Measurements from ENCODE around the gene SLFN5.
"Not testable (repeated sequence)": the region's sequence is repeated elsewhere in the genome, so short reads cannot be mapped to it uniquely, and the experiment has no call there.

SLFN5 gene

DNA sequence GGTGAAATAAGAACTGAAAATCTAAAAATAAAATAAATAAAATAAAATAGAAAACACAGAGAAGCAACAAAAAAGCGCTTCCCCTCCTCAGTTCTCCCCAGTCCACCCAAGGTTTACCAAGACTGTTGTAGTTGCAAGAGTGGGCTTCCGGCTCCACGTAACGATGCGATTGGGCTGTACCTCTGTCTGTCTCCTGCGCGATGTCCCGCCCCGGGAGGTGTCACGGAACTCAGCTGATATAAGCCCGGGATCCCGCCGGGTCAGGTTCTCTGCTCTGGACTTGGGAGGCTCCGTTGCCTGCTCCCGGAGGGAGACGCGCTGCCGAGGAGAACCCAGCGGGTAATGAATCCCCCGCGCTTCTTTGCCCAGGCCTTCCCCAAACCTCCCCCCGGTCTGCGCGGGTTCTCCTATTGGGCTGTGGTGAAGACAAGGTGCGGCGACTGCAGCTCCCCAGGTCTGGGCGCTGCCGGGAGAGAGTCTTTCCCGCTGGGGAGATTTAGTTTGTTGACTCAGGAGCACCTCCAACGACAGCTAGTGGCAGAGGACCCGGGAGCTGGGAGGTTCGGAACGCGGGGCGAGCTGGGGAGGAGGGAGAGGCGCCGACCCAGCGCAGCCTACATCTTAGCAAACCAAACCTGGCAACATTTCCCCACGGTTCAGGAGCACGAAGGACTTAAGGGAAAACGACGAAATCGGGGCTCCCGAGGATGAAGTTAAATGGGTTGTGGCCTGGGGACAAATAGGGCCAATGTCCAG is at the start of gene SLFN5:
SLFN5 (plus strand) TSS at position 268 of the 756 bp plus-strand sequence. CDS start 15,619 bp downstream, outside the sequence.
- peak; percentile 76 to 88 for DNase-seq (ENCODE audit: extremely low read depth in 1 of 2, low read depth in 1 of 2)

DNA sequence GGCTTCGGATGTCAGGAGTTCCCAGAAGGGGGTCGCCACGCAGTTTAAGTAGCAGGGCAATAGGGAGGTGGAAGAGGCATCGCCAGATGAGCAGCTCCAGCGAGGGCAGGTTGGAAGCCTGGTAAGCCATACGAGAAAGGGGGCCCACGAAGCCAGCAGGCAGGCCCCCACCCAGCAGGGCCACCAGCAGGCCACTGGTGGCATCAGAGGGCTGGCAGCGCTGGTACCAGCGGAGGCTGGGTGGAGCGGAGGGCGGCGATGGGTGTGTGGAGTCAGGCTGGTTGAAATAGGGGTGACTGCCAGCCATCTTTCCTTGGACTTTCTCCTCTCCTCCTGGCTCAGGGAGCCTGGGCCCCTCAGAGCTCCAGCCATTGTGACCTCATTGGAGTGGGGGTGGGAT is 48.9 kb upstream of the SLFN5 start, which contains the start of gene SLC35G3:
SLC35G3 (minus strand) TSS at position 393 of the 400 bp plus-strand sequence; CDS start at position 307, 86 bp downstream.
- not testable (repeated sequence) for DNase-seq (ENCODE audit: extremely low read depth in 1 of 2, low read depth in 1 of 2)

DNA sequence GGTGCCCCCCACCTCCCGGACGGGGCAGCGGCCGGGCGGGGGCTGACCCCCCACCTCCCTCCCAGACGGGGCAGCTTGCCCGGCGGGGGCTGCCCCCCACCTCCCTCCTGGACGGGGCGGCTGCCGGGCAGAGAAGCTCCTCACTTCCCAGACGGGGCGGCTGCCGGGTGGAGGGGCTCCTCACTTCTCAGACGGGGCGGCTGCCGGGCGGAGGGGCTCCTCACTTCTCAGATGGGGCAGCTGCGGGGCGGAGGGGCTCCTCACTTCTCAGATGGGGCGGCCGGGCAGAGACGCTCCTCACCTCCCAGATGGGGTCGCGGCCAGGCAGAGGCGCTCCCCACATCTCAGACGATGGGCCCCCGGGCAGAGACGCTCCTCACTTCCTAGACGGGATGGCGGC is 47.8 kb upstream of the SLFN5 start:
- not testable (repeated sequence) for DNase-seq (ENCODE audit: extremely low read depth in 1 of 2, low read depth in 1 of 2)

DNA sequence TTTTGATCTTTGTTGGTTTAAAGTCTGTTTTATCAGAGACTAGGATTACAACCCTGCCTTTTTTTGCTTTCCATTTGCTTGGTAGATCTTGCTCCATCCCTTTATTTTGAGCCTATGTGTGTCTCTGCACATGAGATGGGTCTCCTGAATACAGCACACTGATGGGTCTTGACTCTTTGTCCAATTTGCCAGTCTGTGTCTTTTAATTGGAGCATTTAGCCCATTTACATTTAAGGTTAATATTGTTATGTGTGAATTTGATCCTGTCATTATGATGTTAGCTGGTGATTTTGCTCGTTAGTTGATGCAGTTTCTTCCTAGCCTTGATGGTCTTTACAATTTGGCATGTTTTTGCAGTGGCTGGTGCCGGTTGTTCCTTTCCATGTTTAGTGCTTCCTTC is 40.3 kb upstream of the SLFN5 start:
- DNase-seq (ENCODE audit: extremely low read depth in 1 of 2, low read depth in 1 of 2), result not testable (repeated sequence)

DNA sequence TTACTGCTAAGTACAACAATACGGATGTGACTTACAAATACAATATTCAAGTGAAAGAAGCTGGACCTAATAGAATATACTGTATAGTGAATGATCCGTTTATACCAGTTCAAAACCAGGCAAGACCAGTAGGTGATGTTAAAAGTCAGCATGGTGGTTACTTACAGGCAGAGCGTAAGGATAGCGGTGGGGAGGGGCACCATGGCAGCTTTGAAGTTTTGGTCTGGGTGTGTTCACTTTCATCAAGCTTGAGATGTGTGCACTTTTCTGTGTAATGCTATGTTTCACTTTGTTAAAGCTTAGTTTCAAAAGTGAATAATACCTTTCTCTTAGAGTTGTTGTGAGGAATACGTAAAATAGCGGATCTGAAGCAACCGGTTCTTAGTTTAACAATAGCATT is 32.1 kb upstream of the SLFN5 start:
- DNase-seq (ENCODE audit: extremely low read depth in 1 of 2, low read depth in 1 of 2), result no peak

GRCh38 chr17:35212668-35213067 is 30.2 kb upstream of the SLFN5 start:
- DNase-seq (ENCODE audit: extremely low read depth in 1 of 2, low read depth in 1 of 2), result no peak

- no peak for DNase-seq (ENCODE audit: extremely low read depth in 1 of 2, low read depth in 1 of 2)
Measured at GRCh38 chr17:35213412-35213940, 29.4 kb upstream of the SLFN5 start.

DNA sequence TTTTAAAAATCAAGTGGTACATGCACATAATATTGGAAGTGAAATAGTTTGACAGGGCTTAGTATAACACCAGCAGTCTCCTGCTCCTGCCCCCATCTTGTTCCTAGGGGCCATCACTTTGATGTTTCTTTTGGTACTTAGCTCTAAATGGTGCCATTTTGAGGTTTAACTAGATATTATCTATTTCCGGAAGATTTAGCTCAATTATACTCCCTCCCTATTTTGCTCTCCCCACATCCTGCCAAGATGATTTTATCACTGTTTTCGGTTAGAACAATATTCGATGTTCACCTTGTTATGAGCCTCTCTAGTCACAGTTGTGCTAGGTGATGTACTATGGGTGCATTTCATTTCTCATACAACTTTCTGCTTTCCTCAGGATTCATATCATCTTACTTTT is 28.7 kb upstream of the SLFN5 start:
- no peak for DNase-seq (ENCODE audit: extremely low read depth in 1 of 2, low read depth in 1 of 2)

- peak in 1 of 2 donors; percentile 34 for DNase-seq (ENCODE audit: extremely low read depth in 1 of 2, low read depth in 1 of 2)
Measured at GRCh38 chr17:35214631-35215273, 28.1 kb upstream of the SLFN5 start.

DNA sequence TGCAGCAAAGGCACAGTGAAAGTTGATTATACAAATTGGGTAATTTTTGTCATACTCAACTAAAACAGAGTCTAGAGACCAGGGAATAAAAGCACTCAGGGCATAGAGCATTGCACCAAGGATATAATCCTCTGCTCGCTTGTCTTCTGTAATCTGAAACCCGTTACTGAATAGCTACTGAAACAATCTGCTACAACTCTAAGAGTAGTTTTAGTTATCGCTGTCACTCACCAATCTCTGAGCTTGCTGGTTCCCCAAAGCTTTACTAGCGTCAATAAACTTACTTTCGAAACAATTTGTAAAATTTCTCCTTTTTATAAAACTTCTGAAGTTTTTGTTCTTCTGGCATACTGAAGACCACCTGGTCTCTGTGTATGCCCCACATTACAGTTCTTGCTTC is 25.8 kb upstream of the SLFN5 start:
- DNase-seq (ENCODE audit: extremely low read depth in 1 of 2, low read depth in 1 of 2), result no peak

DNA sequence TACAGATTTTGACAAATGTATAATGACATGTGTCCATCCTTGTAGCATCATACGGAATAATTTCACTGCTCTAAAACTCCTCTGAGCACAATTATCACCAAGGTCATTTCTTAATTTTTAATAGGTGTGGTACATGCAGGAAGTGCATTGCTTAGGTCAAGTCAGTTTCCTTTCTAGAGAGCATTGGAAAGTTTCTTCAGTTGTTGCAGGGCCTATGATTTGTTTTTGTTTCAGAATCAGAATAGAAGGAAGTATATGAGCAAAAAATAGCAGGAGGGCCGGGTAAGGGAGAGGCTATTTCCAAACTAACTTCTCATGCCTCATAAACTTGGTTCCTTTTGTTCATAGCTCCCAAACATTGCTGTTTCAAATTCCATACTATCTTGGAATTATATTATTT is 24.0 kb upstream of the SLFN5 start:
- DNase-seq (ENCODE audit: extremely low read depth in 1 of 2, low read depth in 1 of 2), result no peak

DNA sequence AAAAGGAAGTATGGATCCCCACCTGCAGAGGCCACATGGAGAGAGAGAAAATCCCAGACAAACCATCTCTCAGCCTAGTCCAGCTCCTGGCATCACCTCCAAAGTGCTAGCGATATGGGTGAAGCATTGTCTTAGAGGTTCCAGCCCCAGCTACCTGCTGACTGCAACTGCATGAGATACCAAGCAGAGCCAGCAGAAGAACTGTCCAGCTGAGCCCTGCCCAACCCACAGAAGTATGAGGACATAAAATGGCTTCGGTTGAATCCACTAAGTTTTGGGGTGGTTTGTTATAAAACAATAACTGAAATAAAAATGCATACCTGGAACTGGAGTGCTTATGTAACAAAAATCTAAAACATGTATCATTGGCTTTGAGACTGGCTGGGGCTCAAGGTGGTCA is 20.4 kb upstream of the SLFN5 start:
- no peak for DNase-seq (ENCODE audit: extremely low read depth in 1 of 2, low read depth in 1 of 2)

DNA sequence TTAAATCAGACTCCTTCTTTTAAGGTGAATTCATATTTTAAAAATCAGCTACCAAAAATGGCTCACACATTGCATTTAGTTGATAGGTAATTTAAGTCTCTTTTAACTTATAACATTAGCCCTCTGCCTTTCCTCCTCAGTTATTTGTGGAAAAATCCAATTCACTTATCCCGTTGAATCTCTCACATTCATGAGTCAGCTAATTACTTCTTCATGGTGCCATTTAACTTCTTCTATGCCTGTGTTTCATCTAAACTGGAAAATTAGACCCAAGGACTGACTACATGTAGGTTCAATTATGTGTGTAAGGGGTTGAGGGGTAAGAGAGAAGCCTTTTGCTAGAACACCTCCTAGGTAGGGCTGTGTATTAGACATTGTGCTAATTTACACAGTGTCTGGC is 18.4 kb upstream of the SLFN5 start:
- no peak for DNase-seq (ENCODE audit: extremely low read depth in 1 of 2, low read depth in 1 of 2)

GRCh38 chr17:35227546-35227945 is 15.3 kb upstream of the SLFN5 start:
- no peak for DNase-seq (ENCODE audit: extremely low read depth in 1 of 2, low read depth in 1 of 2)

DNA sequence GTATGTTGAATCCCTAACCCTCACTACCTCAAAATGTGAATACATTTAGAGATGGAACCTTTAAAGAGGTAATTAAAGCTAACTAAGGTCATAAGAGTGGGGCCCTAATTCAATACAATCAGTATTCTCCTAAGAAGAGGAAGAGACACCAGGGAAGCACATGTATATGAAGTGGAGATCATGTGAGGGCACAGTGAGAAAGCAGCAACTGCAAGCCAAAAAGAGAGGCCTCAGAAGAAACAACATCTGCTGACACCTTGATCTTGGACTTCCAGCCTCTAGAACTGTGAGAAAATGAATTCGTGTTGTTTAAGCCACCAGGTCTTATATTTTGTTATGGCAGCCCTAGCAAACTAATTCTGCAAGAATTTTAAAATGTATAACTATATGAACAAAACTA is 13.2 kb upstream of the SLFN5 start:
- no peak for DNase-seq (ENCODE audit: extremely low read depth in 1 of 2, low read depth in 1 of 2)

- not testable (repeated sequence) for DNase-seq (ENCODE audit: extremely low read depth in 1 of 2, low read depth in 1 of 2)
Measured at GRCh38 chr17:35234315-35234714, 8.6 kb upstream of the SLFN5 start.

DNA sequence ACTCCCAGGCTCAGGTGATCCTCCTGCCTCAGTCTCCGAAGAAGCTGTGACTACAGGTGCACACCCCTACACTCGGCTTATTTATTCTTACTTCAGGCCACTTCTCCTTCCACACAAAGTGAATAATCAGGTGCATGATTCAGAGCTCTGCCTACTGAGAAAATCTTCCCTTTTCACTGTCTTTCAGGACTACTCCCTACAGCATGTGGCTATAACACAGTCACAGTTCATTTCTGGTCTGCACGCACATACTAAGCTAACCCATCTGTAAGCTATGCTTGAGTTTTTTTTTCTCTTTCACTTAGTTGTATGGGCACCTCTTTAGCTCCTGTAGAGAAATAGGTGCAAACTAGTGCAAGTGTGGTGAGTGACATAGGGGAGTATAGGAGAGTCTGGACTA is 7.6 kb upstream of the SLFN5 start:
- no peak for DNase-seq (ENCODE audit: extremely low read depth in 1 of 2, low read depth in 1 of 2)

GRCh38 chr17:35235917-35236316 is 7.0 kb upstream of the SLFN5 start:
- no peak for DNase-seq (ENCODE audit: extremely low read depth in 1 of 2, low read depth in 1 of 2)

DNA sequence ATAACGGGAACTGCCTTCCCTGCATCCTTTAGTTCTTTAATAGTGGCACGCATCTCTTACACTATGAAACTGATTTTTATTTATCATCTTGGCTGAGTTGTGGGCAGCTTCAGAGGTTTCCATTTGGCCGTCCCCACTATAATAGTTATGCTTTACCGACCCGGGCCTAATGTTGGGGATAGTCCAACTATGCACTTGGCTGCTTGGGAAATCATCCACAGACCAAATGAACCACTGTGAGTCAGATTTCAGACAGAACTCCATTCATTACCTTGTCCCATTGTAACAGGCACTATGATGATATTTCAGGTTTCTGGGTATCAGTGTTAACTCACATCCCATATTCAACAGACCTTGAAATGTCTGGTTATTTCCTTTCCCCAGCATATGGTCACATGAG is 6.1 kb upstream of the SLFN5 start:
- no peak for DNase-seq (ENCODE audit: extremely low read depth in 1 of 2, low read depth in 1 of 2)

- DNase-seq (ENCODE audit: extremely low read depth in 1 of 2, low read depth in 1 of 2), result no peak
Measured at GRCh38 chr17:35238821-35239220, 4.1 kb upstream of the SLFN5 start.

- no peak for DNase-seq (ENCODE audit: extremely low read depth in 1 of 2, low read depth in 1 of 2)
Measured at GRCh38 chr17:35239823-35240222, 3.0 kb upstream of the SLFN5 start.

DNA sequence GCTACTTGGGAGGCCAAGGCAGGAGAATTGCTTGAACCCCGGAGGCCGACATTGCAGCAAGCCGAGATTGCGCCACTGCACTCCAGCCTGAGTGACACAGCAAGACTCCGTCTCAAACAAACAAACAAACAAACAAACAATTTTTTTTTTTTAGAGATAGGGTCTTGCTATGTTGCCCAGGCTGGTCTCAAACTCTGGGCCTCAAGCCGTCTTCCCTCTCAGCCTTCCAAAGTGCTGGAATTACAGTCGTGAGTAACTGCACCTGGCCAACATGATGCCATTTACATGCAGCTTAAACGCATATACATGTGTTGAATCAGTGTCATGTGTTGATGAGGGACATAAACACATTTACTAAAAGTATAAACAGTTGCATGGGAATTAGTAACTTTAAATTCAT is 2.0 kb upstream of the SLFN5 start:
- no peak for DNase-seq (ENCODE audit: extremely low read depth in 1 of 2, low read depth in 1 of 2)

Data from stimulated activated CD8-positive, alpha-beta memory T cell treated with anti-CD3 and anti-CD28 coated beads, Interleukin-7, amount 100 ng/mL, for 48 hours (primary cell).